Measurements from ENCODE around the gene LTBP4.
"Not testable (repeated sequence)": the region's sequence is repeated elsewhere in the genome, so short reads cannot be mapped to it uniquely, and the experiment has no call there.

Gene LTBP4

DNA sequence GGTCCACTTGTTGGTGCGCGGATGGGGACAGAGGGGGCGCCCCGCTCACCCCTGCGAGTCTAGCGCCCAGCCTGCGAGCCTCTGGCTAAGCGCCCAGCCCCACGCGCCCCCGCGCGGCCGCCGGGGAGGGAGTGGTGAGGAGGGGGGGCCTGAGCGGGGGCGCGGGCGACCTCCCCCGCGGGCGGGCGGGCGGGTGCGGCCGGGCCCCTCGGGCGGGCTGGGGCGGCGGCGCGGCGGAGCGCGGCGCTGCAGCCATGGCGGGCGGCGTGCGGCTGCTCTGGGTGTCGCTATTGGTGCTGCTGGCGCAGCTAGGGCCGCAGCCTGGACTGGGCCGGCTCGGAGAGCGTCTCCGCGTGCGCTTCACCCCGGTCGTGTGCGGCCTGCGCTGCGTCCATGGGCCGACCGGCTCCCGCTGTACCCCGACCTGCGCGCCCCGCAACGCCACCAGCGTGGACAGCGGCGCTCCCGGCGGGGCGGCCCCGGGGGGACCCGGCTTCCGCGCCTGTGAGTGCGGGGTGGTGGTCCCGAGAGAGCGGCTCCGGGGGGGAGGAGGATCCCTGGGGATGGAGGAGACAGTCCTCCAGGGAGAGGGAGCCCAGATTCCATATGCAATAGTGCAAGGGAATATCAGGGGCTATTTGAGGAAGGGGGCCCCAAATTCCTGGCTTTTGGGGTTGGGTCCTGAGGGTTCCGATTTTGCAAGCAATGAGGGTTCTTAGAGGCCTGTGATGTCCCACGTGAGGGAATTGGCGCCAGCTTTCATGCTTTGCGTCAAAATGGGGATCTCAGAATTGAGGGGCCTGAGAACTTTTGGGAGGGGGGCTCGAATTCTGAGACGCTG, at the start of gene LTBP4:
TSS of gene LTBP4 (plus strand) at position 236 of the 841 bp plus-strand sequence. CDS start at position 255, 19 bp downstream.
- peak in 13 of 56 donors; percentile 13 to 59 (median 23) for DNase-seq

- no peak for DNase-seq
Measured at GRCh38 chr19:40552848-40553247, 48.3 kb upstream of the LTBP4 start.

GRCh38 chr19:40553885-40554857, 47.0 kb upstream of the LTBP4 start:
- no peak for DNase-seq

DNA sequence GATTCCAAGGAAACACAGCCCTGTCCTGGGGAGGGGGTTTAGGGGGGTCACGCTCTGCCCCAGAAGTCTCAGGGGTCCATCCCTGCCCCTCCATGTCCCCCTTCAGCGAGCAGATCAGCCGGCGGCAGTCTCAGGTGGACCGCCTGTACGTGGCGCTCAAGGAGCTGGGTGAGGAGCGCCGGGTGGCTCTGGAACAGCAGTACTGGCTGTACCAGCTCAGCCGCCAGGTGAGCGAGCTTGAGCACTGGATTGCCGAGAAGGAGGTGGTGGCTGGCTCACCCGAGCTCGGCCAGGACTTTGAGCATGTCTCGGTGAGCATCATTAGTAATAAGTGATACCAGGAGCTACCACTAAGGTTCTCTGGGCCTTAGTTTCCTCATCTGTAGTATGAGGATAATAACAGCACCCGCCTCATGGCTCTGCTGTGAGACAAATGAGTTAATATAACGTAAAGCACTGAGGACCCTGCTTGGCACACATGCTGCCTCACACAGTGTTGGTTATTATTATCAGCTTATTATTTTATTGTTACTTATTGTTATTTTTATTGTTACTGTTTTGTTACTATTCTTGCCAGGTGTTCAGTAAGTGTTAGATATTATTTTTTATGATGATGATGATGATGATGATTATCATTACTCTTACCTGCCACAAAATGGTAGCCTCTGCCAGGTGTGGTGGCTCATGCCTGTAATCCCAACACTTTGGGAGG, 45.0 kb upstream of the LTBP4 start:
- no peak for DNase-seq

DNA sequence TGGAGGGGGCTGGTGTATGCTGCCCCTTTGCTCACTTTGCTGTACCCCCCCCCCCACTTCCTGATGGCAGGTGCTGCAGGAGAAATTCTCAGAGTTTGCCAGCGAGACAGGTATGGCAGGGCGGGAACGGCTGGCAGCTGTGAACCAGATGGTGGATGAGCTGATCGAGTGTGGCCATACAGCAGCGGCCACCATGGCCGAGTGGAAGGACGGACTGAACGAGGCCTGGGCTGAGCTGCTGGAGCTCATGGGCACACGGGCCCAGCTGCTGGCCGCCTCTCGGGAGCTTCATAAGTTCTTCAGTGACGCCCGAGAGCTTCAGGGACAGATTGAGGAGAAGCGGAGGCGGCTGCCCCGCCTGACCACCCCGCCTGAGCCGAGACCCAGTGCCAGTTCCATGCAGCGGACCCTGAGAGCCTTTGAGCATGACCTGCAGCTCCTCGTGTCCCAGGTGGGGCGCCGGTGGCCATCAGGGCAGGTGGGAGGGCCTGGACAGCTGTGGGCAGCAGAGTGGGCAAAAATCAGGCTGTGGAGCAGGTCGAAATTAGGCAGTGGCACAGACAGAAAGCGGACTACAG, 44.1 kb upstream of the LTBP4 start:
- DNase-seq: no peak

GRCh38 chr19:40559394-40559793, 41.8 kb upstream of the LTBP4 start:
- DNase-seq: no peak

- DNase-seq: no peak
Measured at GRCh38 chr19:40560092-40560507, 41.1 kb upstream of the LTBP4 start.

GRCh38 chr19:40561947-40562346, 39.2 kb upstream of the LTBP4 start:
- no peak for DNase-seq

DNA sequence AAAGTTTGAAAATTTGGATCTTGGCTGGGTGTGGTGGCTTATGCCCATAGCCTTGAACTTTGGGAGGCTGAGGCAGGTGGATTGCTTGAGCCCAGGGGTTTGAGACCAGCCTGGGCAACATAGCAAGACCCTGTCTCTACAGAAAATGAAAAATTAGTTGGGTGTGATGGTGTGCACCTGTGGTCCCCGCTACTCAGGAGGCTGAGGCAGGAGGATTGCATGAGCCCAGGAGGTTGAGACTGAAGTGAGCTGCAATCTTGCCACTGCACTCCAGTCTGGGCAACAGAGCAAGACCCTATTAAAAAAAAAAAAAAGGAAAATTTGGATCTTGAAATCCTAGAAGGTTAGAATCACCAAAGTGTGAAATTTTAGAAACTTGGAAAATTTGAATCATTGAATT, 36.6 kb upstream of the LTBP4 start:
- DNase-seq: not testable (repeated sequence)

DNA sequence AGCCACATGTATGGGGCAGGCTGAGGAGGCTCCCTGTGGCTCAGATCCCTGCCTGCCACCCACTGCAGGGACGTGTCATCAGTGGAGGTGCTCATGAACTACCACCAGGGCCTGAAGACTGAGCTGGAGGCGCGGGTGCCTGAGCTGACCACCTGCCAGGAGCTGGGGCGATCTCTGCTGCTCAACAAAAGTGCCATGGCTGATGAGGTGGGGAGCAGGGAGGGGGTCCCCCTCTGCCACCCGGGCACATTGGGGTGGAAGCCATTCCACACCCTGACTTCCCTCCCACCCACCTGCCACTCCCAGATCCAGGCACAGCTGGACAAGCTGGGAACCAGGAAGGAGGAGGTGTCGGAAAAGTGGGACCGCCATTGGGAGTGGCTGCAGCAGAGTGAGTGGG, 35.8 kb upstream of the LTBP4 start:
- DNase-seq: no peak

GRCh38 chr19:40565910-40566495, 35.2 kb upstream of the LTBP4 start:
- DNase-seq: no peak

DNA sequence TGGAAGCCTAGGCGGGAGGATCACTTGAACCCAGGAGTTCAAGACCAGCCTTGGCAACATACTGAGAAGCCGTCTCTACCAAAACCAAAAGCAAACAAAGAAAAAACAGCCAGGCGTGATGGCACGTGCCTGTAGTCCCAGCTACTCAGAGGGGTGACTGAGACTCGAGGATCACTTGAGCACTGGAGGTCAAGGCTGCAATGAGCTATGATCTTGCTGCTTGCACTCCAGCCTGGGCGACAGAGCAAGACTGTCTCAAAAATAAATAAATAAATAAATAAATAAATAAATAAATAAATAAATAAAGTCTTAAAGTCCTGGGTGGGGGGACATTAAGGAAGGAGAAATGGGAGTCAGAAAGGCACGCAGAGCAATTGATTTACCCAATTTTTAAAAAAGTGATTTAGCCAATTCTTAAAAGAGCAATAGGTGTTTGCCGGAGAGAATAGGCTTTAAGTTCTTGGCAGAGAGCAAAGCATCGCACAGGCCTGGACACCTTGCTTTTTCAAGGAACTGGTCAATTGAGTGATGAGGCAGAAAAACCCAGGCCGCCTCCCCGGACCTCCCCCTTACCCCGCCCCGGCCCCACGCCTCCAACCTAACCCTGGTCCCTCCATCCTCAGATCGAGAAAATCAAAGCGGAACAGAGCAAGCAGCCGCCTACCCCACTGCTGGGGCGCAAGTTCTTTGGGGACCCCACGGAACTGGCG, 34.0 kb upstream of the LTBP4 start:
- DNase-seq: no peak

GRCh38 chr19:40567750-40568494, 33.2 kb upstream of the LTBP4 start:
- no peak for DNase-seq

GRCh38 chr19:40570313-40571004, 30.7 kb upstream of the LTBP4 start:
- DNase-seq: peak; percentile 54 to 99 (median 96)

DNA sequence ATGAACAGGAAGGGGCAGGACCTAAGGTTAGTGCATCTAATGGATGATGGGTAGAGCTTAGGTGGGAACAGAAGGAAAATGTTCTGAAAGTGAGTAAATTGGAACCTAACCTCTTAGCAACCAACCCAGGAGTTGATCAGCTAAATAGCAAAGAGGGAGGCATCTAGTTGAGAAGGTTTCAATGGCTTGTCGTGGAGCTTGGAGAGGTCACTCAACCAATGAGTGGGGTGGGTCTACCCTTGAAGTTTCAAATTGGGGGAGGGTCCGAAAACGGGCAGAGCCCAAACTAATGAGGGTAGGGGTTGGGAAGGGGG, 30.2 kb upstream of the LTBP4 start:
- DNase-seq: no peak

GRCh38 chr19:40571831-40572495, 29.2 kb upstream of the LTBP4 start:
- DNase-seq: no peak

DNA sequence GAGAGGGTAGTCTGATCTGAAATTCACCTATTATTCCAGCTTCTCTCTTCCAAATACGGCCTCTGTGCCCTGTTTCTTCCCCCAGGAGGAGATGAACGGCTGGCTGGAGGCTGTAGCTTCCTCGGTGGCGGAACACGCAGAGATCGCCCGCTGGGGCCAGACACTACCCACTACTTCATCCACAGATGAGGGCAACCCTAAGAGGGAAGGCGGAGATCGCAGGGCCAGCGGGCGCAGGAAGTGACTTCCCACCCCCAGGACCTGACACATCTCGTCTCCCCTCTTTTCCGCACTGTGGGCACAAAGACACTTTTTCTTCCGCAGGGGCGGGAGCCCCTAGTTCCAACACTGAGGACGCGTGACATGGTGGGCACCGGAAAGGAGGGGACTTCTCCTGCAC, 25.8 kb upstream of the LTBP4 start:
- DNase-seq: no peak

DNA sequence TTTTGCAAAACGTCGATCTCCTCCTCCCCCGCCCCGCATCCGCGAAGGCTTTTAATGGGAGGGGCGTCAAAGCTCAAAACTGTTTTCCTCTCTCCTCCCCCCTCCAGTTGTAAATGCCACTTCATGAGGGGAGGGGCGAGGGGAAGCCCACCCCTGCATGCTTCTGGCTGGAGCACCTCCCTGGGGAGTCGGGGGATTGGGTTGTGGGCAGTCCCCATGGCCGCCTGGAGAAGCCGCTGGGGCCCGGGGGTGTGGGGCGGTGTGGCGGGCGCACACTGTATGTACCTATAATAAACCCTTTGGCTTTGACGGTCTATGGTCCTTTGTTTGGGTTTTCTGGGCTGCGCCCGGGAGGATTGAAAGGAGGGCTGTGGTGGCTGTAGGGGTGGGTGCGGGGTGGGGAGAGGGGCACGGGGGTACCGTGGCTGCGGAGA, 25.0 kb upstream of the LTBP4 start:
- no peak for DNase-seq
